Prostate gland (tissue), 2 donors: ENCODE measurements around the gene COL23A1.

Experiments
- POLR2A ChIP-seq: fragments of 450-650 bp; IDR thresholded peaks from one replicate; pipeline ENCODE4 v1.6.1; 2016; ENCODE audit warnings: antibody characterized with exemption, mild to moderate bottlenecking
- POLR2AphosphoS5 ChIP-seq: sonication (generic); formaldehyde crosslinking; IDR thresholded peaks from one replicate; pipeline ENCODE4 v1.6.1; 2017; ENCODE audit warnings: antibody characterized with exemption
- TF ChIP-seq, protein P1 (sequence below), 4 experiments: fragments of 200-600 bp in 2 of 4; fragments of 450-650 bp in 2 of 4; sonication (generic) in 2 of 4; IDR thresholded peaks; 1 replicate in 3 of 4; 2 replicates in 1 of 4; pipeline ENCODE4 v1.5.1; 2016 to 2019; ENCODE audit warnings: antibody characterized with exemption in 4 of 4, mild to moderate bottlenecking in 2 of 4, moderate library complexity in 2 of 4

DNA sequence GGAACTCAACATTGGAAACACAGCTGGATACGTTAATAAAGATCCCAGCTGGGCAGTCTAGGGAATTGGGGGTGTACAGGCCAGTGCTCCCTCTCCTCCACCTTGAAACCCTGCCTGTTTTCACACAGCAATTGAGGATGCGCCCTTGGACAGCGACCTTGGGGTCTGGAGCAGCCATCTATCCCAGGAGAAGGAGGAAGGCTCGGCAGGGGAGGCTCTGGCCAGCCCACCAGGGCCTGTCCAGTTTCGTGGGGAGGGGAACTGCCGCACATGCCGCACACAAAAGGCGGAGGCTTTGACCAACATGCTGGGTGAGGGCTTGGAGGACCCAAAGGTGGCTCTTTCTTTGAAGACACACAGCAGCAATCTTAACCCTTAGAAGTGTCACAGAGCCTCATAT, 1.4 kb downstream of the COL23A1 start:
- TF ChIP-seq, protein P1, sequence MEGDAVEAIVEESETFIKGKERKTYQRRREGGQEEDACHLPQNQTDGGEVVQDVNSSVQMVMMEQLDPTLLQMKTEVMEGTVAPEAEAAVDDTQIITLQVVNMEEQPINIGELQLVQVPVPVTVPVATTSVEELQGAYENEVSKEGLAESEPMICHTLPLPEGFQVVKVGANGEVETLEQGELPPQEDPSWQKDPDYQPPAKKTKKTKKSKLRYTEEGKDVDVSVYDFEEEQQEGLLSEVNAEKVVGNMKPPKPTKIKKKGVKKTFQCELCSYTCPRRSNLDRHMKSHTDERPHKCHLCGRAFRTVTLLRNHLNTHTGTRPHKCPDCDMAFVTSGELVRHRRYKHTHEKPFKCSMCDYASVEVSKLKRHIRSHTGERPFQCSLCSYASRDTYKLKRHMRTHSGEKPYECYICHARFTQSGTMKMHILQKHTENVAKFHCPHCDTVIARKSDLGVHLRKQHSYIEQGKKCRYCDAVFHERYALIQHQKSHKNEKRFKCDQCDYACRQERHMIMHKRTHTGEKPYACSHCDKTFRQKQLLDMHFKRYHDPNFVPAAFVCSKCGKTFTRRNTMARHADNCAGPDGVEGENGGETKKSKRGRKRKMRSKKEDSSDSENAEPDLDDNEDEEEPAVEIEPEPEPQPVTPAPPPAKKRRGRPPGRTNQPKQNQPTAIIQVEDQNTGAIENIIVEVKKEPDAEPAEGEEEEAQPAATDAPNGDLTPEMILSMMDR (IDR thresholded peaks at IDR 0.05), result no peak
- TF ChIP-seq POLR2A (no peak), POLR2AphosphoS5 (no peak)
